ENCODE results near the gene KAZN. TPM values are rescaled to one million over a fixed set of nuclear protein-coding genes. Genes with fewer than 3 reads are reported as not detected.

KAZN gene
- polyA plus RNA-seq, 1 donor (not counting 4 experiments of a cell fraction or from before 2014, with no cell fraction given), result 5.9 TPM

- H3K4me1 ChIP-seq (ENCODE audit: control insufficient read depth, extremely low read depth, insufficient read depth, low read length), result peaks cover 22% of the 10 kb centered on the region
- H3K4me3 ChIP-seq (ENCODE audit: control insufficient read depth in 2 of 3, extremely low read depth in 1 of 3, insufficient read depth in 2 of 3, low read depth in 1 of 3, low read length in 3 of 3), result peak overlapping the region in 1 of 3 experiments; percentile 18
- TF ChIP-seq EZH2 (IDR thresholded peaks at IDR 0.05; ENCODE audit: low read length) (no peak), CTCF (optimal IDR thresholded peaks at IDR 0.05 in 1 of 3, IDR thresholded peaks at IDR 0.05 in 1 of 3, conservative IDR thresholded peaks at IDR 0.05 in 1 of 3; ENCODE audit: extremely low read depth in 1 of 3, insufficient read depth in 2 of 3, low read length in 3 of 3) (no peak)
- peaks cover 8% of the 10 kb centered on the region for H3K9me1 ChIP-seq (ENCODE audit: control insufficient read depth, extremely low read depth, insufficient read depth, low read length)
- peaks cover 2 to 10% of the 10 kb centered on the region in 2 experiments for H3K36me3 ChIP-seq (ENCODE audit: control insufficient read depth in 2 of 2, extremely low read depth in 1 of 2, insufficient read depth in 2 of 2, low read length in 2 of 2)
- peak overlapping the region; percentile 18 for H3K9ac ChIP-seq (ENCODE audit: control insufficient read depth, extremely low read depth, insufficient read depth, low read length)
- H4K20me1 ChIP-seq (ENCODE audit: control insufficient read depth, extremely low read depth, insufficient read depth, low read length), result no peaks in the 10 kb centered on the region
- no peaks in the 10 kb centered on the region for H3K9me3 ChIP-seq (ENCODE audit: control insufficient read depth, low read depth, low read length)
- H3K27ac ChIP-seq (ENCODE audit: control insufficient read depth, insufficient read depth, low read length), result peak overlapping the region; percentile 60
- FAIRE-seq, result peak; percentile 65
- H3K79me2 ChIP-seq (ENCODE audit: control insufficient read depth, insufficient read depth, low read length), result peaks cover 88% of the 10 kb centered on the region
- H2AFZ ChIP-seq (ENCODE audit: control insufficient read depth, low read length), result peak overlapping the region; percentile 9
- peak overlapping the region; percentile 70 for H3K4me2 ChIP-seq (ENCODE audit: control insufficient read depth, extremely low read depth, insufficient read depth, low read depth, low read length)
- H3K27me3 ChIP-seq (ENCODE audit: control insufficient read depth, extremely low read depth, insufficient read depth, low read length), result no peaks in the 10 kb centered on the region
- dilution Hi-C loops (cut with MboI; ENCODE audit: extremely low pct_ligation_motif_present, low sequenced_read_pairs), result no loop called here
- DNase-seq (ENCODE audit: low read depth, low spot score), result no peak
These were observed 560.2 kb downstream of the KAZN start for GRCh38 chr1:15158506-15159165.

- Histone ChIP-seq H2AFZ (ENCODE audit: control insufficient read depth, low read length) (no peak overlapping the region), H3K9ac (ENCODE audit: control insufficient read depth, extremely low read depth, insufficient read depth, low read length) (peak overlapping the region; percentile 4), H3K9me3 (ENCODE audit: control insufficient read depth, low read depth, low read length) (no peaks in the 10 kb centered on the region), H3K36me3 (ENCODE audit: control insufficient read depth in 2 of 2, extremely low read depth in 1 of 2, insufficient read depth in 2 of 2, low read length in 2 of 2) (peaks cover 2 to 10% of the 10 kb centered on the region in 2 experiments), H3K79me2 (ENCODE audit: control insufficient read depth, insufficient read depth, low read length) (peaks cover 87% of the 10 kb centered on the region), H3K4me1 (ENCODE audit: control insufficient read depth, extremely low read depth, insufficient read depth, low read length) (peaks cover 22% of the 10 kb centered on the region), H4K20me1 (ENCODE audit: control insufficient read depth, extremely low read depth, insufficient read depth, low read length) (no peaks in the 10 kb centered on the region), H3K4me3 (ENCODE audit: control insufficient read depth in 2 of 3, extremely low read depth in 1 of 3, insufficient read depth in 2 of 3, low read depth in 1 of 3, low read length in 3 of 3) (peak overlapping the region in 1 of 3 experiments; percentile 18), H3K4me2 (ENCODE audit: control insufficient read depth, extremely low read depth, insufficient read depth, low read depth, low read length) (peak overlapping the region; percentile 70), H3K9me1 (ENCODE audit: control insufficient read depth, extremely low read depth, insufficient read depth, low read length) (peaks cover 8% of the 10 kb centered on the region), H3K27me3 (ENCODE audit: control insufficient read depth, extremely low read depth, insufficient read depth, low read length) (no peaks in the 10 kb centered on the region), H3K27ac (ENCODE audit: control insufficient read depth, insufficient read depth, low read length) (peak overlapping the region; percentile 60)
- TF ChIP-seq CTCF (optimal IDR thresholded peaks at IDR 0.05 in 1 of 3, IDR thresholded peaks at IDR 0.05 in 1 of 3, conservative IDR thresholded peaks at IDR 0.05 in 1 of 3; ENCODE audit: extremely low read depth in 1 of 3, insufficient read depth in 2 of 3, low read length in 3 of 3) (no peak), EZH2 (IDR thresholded peaks at IDR 0.05; ENCODE audit: low read length) (no peak)
- DNase-seq (ENCODE audit: low read depth, low spot score) (no peak), FAIRE-seq (no peak)
- dilution Hi-C loops (cut with MboI; ENCODE audit: extremely low pct_ligation_motif_present, low sequenced_read_pairs), result no loop called here
These were observed 560.7 kb downstream of the KAZN start for GRCh38 chr1:15159166-15159555.
